Stimulated activated CD4-positive, alpha-beta T cell treated with anti-CD3 and anti-CD28 coated beads, Interleukin-12 subunit alpha, Interleukin-12 subunit beta, amount 100 ng/mL, for 24 hours (primary cell): Measurements from ENCODE around the gene GPI.

Experiments
- DNase-seq, 2 experiments: peaks; one replicate each; pipeline ENCODE4 v3.0.0-alpha.2; 2020; ENCODE audit warnings: low read depth in 2 of 2

GPI gene

GRCh38 chr19:34341935-34342680 lies 22.9 kb upstream of the GPI start:
- DNase-seq, result no peak

- no peak for DNase-seq
Observed at GRCh38 chr19:34343751-34344150, 21.2 kb upstream of the GPI start.

GRCh38 chr19:34345947-34346351 lies 19.0 kb upstream of the GPI start:
- DNase-seq, result peak; percentile 45 to 73

- no peak for DNase-seq
Observed at GRCh38 chr19:34347561-34348165, 17.3 kb upstream of the GPI start.

- DNase-seq, result no peak
Observed at GRCh38 chr19:34348899-34349487, 16.0 kb upstream of the GPI start.

GRCh38 chr19:34350161-34350561 lies 14.8 kb upstream of the GPI start:
- DNase-seq, result peak in 1 of 2 experiments; percentile 28

- no peak for DNase-seq
Observed at GRCh38 chr19:34351382-34351826, 13.6 kb upstream of the GPI start.

GRCh38 chr19:34353546-34353945 lies 11.4 kb upstream of the GPI start:
- no peak for DNase-seq

GRCh38 chr19:34355201-34355600 lies 9.8 kb upstream of the GPI start:
- no peak for DNase-seq

GRCh38 chr19:34356875-34357274 lies 8.1 kb upstream of the GPI start:
- no peak for DNase-seq

- DNase-seq, result no peak
Observed at GRCh38 chr19:34357431-34357830, 7.6 kb upstream of the GPI start.

GRCh38 chr19:34359140-34359953 lies 5.6 kb upstream of the GPI start:
- DNase-seq, result peak; percentile 96 to 99

- no peak for DNase-seq
Observed at GRCh38 chr19:34359954-34360315, 5.1 kb upstream of the GPI start.

GRCh38 chr19:34360354-34360909 lies 4.6 kb upstream of the GPI start:
- no peak for DNase-seq

GRCh38 chr19:34362679-34363069 lies 2.3 kb upstream of the GPI start:
- DNase-seq, result no peak

GRCh38 chr19:34363094-34363493 lies 1.9 kb upstream of the GPI start:
- no peak for DNase-seq

- no peak for DNase-seq
Observed at GRCh38 chr19:34363930-34364329, 1.1 kb upstream of the GPI start.

GRCh38 chr19:34364462-34364829 lies 550 bp upstream of the GPI start:
- DNase-seq, result no peak

- peak in 1 of 2 experiments; percentile 25 for DNase-seq
Observed at GRCh38 chr19:34365463-34366401, 736 bp downstream of the GPI start.

- DNase-seq, result no peak
Observed at GRCh38 chr19:34366738-34367623, 2.0 kb downstream of the GPI start.
